ENCODE data around the gene LINC00237.

The LINC00237 gene

DNA sequence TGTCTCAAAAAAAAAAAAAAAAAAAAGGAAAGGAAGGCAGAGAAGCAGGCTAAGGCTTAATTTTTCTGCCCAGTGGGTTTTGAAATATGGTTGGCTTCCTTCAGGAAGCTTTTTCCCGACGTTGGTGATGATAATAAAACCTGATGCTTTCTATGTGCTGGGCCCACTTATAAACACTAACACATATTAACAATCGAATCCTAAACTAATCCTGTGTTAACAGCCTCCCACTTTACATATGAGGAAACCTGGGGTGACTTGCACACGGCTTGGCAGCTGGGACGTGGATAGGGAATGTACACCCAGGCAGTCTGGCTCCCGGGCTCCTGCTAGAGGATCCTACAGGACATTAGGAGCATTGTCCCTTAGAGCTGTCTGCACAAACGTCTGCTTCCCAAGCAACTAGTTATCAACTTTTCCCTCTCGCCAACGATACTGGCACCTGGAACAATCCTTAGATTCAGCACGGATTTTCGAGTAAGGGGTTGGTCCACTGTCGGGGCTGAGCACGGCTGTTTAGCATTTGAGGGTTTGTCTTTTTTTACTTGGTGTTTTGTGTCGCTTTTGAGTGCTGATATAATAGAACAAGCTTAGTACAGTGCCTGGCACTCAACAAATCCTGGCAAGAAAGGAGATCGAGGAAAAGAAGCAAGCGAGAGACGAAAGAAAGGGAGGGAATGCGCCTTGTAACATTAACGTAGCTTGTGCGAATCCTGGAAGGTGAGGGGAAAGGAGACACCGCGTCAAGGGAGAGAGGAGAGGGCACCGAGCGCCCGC lies 19.1 kb upstream of the LINC00237 start:
- no peak for DNase-seq (ENCODE audit: low read depth)

DNA sequence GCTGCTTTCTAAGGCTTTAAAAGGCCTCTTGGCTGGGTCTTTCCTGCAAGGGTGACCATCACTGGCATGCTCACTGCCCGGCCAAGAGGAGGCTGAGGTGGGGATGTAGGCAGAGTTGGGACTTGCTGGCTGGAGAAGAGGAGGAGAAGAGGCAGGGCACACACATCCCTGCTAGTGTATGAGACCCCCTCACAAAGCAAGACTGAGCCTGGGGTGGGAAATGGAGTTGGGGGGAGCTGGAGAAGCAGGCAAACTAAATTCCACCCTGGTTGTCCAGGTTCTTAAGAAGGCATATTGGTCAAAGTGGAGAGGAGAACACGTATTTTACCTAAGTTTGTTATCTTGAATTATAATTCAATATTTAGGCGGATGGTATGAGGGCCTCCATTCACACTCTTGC lies 18.0 kb upstream of the LINC00237 start:
- no peak for DNase-seq (ENCODE audit: low read depth)

DNA sequence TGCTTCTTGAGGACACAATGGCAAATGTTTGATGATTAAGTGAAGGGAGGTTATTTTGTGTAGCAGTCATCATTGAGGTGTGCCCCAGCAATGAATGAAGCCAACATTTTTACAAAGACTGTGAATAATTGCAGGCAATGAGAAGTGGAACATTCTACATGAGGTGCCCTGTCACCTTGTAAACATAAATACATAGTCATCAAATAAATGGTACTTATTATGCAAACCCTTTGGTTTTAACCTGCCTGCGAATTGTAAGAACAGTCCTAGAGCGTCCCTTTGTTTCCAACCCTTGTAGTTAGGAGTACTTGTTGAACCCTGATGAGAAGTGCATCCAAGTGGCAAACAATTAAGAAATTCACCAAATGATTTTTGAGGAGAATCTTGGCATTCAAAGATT lies 12.6 kb upstream of the LINC00237 start:
- no peak for DNase-seq (ENCODE audit: low read depth)

DNA sequence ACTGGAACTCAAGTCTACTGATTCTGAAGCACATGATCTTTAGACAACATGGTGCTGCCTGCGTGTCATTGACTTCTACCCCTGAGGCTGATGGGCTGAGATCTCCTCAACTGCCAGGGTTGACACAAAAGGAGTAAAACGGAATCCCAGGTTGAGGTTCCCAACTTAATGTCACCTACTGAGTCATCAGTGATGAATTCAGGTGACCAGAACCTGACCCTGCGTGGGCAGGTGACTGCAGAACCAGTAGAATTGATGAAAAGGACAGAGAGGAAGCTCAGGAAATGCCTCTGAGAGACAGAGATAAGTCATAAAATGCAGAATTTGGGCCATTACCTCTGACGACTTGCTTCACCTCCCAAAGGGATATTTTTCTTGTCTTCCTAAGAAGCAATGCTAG lies 12.0 kb upstream of the LINC00237 start:
- no peak for DNase-seq (ENCODE audit: low read depth)

DNA sequence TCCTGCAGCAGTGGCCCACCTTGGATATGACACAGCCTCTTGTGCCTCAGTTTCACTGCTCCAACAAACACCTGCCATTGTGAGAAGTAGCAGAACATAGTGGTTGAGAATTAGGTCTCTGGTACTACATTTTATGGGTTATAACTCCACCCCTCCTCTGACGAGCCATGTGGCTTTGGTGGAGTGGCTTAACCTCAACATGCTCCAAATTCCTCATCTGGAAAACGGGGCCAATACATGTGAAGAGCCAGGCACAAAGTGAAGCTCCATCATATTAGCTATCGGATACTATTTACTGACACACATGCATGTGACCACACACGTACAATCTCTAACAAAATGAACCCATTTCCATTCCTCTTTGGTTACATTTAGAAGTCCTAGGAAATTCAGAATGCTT lies 11.4 kb upstream of the LINC00237 start:
- DNase-seq (ENCODE audit: low read depth), result no peak

DNA sequence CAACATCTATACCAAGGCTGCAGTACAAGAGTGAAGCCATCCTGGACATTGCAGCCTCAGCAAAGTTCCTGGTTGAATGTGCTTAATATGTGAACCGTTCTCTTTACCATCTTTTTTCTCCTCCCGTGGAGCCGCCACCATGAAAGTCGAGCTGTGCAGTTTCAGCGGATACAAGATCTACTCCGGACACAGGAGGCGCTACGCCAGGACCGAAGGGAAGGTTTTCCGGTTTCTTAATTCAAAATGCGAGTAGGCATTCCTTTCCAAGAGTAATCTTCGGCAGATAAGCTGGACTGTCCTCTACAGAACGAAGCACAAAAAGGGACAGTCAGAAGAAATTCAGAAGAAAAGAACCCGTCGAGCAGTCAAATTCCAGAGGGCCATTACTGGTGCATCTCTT lies 8.4 kb upstream of the LINC00237 start:
- no peak for DNase-seq (ENCODE audit: low read depth)

DNA sequence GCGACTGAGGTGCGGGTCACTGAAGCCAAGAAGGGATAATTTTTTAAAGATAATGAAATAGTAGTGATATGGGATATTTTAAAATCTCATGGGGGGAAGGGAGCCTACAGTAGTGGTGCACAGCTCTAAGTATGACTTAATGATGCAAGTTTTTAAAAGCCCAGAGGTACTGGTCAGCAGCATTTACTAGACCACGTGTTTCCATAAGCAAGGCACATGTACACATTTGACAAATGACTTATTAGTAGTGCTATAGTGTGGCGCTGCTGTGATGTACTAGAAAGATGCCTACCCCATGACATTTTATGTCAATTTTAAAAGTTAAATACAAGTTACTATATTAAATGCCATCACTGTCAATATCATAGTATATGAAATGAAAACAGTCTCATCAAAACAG lies 7.5 kb upstream of the LINC00237 start:
- DNase-seq (ENCODE audit: low read depth), result no peak

DNA sequence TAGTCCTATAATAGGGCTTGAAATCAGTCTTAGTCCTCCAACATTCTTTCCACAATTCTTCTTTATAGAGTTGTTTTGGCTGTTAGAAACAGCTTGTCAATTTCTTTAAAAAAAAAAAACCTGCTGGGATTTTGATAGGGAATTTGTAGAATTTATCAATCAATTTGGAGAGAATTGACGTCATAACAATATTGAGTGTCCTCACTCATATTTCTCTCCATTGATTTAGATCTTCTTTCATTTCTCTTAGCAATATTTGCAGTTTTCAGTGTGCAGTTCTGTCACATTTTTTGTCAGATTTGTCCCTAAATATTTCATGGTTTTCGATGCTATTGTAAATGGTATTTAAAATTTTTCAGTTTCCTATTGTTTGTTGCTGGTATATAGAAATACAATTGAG lies 5.3 kb upstream of the LINC00237 start:
- DNase-seq (ENCODE audit: low read depth), result no peak

DNA sequence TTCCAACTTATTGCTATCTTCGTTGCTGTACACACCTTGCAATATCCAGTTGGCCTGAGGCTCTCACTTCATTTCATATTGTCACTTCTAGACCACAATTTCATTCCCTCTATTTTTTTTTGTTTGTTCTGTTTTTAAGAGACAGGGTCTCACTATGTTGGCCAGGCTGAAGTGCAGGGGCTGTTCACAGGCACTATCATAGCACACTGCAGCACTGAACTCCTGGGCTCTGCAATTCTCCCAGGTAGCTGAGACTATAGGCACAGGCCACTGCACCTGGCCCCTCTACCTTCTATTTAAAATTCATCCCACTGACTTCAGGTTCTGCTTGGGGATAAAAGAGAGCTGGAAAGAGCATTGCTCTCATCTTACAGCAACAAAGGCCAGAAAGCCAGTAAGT lies 4.7 kb upstream of the LINC00237 start:
- no peak for DNase-seq (ENCODE audit: low read depth)

DNA sequence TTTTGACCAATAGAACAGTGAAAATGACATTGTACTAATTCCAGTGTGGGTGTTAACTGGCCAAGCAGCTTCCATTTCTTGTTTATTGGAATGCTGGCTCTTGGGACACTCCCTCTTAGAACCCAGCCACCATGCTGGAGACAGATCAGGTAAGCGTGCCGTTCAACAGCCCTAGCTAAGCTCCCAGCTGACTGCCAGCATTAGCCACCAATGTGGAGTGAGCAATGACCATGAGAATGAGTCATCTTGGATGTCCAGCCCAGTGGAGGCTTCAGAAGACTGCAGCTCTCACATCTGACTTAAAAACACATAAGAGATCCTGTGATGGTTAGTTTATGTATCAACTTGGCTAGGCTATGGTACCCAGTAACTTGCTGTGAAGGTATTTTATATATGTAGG lies 3.0 kb upstream of the LINC00237 start:
- no peak for DNase-seq (ENCODE audit: low read depth)

DNA sequence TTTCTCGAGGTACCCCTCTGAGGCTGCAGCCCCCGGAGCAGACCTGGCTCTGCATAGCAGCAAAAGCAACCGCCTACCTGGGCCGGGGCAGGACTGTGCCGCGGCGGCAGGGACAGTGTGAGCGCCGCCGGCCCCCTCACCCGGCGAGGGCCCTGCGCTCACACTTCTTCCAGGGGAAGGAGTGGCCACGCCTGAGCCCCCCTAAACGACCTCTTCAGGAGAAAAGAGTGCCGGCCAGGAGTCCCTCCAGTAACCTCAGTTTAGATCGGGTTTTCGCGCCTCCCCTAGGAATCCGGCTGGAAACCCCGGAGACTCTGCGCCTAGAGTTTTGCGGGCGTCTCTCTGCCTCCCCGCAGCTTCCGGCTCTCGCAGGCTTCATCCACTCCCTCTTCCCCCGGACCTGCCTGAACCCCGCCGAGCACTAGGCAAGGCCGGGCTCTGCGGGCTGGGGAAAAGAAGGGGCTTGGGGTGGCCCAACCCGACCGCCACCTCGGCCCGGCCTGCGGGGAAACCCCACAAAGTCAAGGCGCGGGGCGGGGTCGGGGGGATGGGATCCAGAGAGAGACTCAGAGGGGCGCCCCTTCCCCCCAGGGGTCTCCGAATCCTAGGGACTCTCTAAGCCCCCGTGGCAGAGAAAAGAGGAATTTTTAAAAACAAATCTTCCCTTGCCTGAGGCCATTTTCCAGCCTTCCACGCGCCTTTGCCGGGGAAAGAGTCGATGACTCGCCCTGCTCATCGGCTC lies 558 bp downstream of the LINC00237 start:
- DNase-seq (ENCODE audit: low read depth), result no peak

DNA sequence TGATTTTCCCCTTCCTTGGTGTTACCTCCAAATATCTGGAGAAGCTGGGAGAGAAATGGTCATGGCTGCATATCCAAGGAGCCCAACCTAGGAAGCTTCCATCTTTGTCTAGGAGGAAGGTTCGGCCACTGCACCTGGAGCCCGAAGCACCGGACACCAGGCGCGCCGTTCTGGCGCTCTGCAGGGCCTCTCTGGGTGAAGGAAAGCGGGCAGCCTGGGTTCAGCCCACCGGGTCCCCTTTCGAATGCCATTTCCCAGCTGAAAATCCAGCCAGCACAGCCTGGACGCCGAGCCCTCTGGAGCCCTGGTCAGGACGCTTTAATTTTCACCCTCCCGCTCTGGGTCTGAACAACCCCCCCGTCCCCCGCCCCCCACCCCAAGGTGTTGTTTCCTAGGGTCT lies 1.2 kb downstream of the LINC00237 start:
- no peak for DNase-seq (ENCODE audit: low read depth)

DNA sequence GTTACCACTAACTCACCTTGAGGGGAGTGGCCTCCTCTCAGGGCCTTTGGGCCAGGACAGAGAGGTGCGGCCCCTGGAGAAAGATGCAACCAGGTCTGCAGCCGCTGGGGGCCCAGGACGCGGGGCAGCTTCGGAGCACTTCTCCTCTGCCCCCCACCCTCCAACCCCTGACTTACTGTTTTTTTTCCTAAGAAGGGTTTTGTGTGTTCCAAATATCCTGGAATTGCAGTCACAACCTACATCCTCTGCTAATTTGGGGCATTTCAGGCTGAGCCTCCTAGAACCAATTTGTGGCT lies 1.7 kb downstream of the LINC00237 start:
- DNase-seq (ENCODE audit: low read depth), result no peak

DNA sequence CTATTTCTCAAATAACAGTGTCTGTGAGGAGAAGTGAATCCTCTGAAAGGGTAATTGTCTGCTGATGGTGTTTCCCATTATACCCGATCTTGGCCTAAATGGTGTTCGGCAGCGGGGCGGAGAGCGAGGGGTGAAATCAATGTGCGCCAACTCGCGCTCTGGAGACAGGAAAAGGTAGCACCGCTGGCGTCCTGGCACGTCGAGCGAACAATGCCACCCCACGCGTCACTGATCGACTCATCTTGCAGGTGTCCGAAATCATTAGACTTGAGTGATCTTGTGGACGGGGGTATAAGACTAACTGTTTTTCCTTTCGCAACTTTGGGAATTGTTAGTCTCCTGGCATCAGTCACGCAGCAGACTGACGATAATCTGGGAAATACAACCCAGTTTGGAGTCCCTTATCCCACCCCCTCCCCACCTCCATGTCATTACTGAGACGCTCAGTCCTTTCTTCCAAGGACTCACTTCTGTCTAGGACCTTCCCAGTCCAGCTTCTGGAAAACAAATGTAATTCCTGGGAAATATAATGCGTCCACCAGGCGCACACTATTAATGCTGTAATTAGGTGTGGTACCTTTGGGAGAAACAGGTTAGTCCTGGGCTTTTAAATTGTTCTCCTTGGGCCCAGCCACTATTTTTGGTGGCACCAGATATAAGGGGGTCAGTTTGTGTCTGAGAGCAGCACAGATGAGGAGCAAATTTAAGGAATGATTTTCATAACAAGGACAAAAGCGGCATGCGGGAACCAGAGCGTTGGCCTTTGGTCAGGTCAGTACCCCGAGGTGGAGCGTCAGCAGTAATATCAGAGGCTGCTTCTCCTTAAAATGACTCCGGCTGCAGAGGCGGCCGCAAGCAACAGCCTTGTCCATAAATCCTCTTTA lies 2.3 kb downstream of the LINC00237 start:
- DNase-seq (ENCODE audit: low read depth), result no peak

DNA sequence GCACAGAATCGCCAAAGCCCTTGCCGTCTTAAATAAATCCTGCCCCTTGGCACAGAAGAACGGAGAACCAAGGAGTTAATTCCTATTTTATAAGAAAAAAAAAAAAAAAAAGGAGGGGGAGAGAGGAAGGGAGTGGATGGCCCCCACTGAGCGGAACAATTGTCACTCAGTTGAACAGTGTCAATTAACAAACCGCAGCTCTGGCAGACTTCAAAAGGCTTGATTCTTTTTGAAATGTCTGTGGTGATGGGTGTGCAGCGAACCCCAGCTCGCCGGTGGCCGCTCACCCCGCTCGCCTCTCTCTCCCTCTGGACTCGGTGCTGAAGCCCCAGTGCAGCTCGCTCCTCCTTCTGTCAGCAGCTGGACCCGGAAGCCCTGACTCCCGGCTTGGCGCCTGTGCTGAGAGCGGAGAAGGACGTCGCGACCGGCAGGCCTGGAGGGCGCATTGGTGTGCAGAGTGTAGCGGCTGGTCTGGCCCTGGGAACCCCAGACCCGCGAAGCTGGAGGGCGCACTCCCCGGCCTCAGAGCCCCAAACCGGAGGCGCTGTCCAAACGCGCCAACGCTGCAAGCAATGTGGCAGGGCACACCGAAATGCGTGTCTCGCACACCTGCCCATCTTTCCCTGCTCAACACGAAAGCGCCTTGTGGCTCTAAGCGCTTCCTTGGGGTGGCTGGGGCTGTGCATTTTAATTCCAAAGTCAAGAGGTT lies 3.4 kb downstream of the LINC00237 start:
- DNase-seq (ENCODE audit: low read depth), result no peak

DNA sequence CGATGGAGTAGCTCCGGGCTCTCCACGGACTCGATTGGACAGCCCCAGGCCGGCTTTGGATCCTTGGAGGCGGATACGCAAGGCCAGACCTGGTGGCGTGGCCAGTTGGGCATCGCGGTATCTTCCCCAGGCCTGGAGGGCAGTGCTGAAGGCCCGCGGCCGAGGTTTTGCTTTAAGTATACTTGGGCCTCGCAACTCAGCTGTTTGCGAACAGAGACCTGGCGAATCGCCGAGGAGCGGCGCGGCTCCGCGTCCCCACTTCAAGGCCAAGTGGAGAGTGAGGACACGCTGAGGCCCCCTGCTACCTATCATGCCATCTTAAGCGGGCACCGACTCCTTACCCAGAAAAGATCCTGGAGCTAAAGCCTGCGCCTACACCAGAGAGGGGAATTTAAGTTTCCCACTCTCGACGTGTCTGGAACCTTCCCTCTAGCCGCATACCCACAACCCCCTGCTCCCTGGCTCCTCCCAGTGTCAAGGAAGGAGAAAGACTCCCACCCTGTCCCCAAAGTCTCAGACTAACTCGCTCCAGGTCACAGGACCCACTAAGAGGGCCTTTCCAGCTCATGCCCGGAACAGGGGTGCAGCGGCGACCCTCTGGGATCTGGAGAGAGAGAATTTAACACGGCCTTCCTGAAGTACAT lies 4.1 kb downstream of the LINC00237 start:
- DNase-seq (ENCODE audit: low read depth), result no peak

DNA sequence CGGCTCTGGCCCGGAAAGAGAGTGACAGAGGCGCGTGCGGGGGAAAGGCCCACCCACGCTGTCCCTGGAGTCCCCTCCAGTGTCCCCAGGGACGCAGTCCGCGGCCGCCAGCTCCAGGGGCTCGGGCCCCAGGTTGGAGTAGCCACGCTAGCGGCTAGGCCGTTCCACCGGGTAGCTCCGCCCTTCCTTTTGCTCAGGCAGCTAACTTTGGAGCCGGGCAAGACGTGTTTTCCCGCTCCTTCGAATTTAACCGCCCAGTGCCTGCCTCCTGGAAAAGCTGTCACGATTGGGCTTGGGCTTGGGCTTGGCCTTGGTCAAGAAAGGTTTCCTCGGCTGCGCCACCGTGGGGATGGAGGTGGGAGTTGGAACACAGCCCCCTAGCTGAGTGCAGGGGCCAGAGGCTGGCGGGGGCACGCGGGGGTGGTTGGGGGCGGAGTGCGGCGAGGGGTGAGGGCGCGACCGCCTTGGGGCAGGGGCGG lies 4.7 kb downstream of the LINC00237 start:
- no peak for DNase-seq (ENCODE audit: low read depth)

DNA sequence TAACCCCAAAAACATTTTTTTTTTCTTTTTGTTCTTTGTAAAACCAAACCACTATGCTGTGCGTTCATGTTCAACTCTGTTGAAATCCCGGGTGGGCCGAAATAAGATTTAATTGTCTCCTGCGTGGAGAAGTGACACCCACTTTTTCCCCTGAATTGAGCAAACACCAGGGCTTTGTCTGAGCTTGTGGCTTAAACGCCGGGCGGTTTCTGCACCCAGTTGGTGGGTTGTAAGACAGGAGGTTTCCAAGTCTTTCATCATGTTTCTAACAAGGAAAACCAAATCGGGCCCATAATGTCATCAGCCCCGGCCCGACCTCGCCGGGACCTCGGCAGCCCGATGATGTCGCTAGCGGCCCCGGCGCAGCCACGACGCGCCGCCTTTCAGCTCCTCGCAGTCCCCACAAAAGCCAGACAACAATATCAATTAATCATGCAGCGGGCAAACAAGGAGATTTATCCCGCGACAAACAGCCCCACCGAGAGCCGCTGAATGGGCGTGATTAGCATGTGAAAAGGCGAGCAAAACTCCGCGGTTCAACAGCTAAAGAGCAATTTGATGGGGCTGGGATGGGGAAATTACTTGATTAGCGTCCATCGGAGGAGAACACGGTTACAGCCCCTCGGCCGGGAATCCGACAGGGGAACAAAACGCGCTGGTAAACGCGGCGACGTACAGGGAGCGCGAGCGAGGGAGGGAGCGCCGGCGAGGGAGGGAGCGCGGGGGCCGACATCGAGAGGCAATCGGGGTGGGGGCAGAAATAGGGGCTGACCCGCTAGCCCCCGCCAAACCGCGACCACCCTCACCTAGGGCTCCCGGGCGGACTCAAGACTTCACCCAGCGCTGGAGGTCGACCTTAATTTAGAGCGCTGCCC lies 5.3 kb downstream of the LINC00237 start:
- no peak for DNase-seq (ENCODE audit: low read depth)

DNA sequence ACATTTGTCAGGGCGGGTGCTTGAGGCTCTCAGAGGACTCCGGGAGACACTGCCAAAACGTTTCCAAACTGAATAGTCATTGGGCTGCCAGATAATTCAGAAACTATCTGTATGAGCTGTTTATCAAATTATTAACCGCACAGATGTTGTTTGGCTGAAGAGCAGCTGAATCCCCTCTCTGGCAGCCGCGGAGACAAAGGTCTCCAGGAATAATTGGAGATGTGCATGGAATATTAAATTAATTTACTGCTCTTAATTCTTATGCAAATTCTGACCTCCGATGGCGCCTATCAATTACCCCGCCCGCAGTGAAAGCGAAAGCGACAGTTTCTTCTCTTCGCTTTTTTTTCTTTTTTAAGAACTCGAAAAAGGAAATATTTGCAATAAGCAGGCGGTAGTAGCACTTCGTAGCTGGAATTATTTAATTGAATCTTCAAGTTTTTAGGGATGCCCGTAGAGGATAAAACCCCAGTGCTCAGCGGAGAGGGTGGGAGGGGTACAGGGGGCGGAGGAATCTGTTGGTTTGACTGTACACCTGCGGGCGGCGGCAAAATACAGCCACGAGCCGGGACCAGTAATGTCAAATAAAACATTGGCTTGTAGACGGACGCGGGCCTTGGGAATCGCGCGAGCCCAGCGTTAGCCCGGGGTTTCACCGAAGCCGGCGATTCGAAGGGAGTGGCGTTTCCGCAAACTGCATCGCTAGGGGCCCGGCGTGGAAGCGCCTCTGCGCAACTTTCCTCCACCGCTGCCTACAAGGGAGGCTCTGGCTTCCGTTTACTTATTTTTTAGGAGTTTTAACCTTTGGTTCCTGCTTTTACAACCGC lies 6.2 kb downstream of the LINC00237 start:
- DNase-seq (ENCODE audit: low read depth), result no peak

Measured in activated gamma-delta T cell treated with anti-CD3 and anti-CD28 coated beads, Interleukin-2, amount 50 U/mL, for 16 hours (primary cell).